EL (cell line): ENCODE measurements around the gene EEPD1.

Experiments
- DNase-seq: peaks from one replicate; pipeline ENCODE4 v3.0.0-alpha.2; 2016

EEPD1 gene

DNA sequence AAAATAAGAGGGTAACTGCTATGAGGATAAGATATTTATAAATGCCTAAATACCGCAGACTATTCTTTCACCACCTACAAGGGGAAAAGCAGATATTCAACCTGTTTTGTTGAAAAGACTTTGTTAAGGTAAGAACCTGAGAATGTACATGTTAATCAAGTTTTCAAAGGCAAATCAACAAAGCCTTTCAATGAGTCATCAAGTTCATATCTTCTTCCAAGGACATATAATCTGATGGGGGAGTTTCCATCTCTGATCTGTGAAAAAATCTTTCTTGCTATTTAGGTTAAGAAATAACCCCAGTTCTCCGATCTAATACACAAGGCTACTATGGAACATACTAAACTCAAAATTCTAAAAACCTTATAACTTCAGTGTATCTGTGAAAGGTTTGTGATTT is 196.6 kb downstream of the EEPD1 start:
- no peak for DNase-seq
